Esophagus squamous epithelium (tissue), 4 donors: Measurements from ENCODE around the gene CBFA2T3.

ENCODE experiments used
- POLR2A ChIP-seq, 4 donors: fragments of 450-650 bp; IDR thresholded peaks; one replicate each; pipeline ENCODE4 v1.6.1; 2017; ENCODE audit warnings: antibody characterized with exemption in 4 of 4, mild to moderate bottlenecking in 4 of 4, moderate library complexity in 3 of 4
- TF ChIP-seq, protein P1 (sequence below), 6 experiments: fragments of 450-650 bp in 4 of 6; fragments of 200-600 bp in 2 of 6; sonication (generic) in 2 of 6; IDR thresholded peaks; one replicate each; pipeline ENCODE4 v1.5.1; 2016 to 2019; ENCODE audit warnings: antibody characterized with exemption in 6 of 6, mild to moderate bottlenecking in 4 of 6, moderate library complexity in 4 of 6

- TF ChIP-seq, protein P1, sequence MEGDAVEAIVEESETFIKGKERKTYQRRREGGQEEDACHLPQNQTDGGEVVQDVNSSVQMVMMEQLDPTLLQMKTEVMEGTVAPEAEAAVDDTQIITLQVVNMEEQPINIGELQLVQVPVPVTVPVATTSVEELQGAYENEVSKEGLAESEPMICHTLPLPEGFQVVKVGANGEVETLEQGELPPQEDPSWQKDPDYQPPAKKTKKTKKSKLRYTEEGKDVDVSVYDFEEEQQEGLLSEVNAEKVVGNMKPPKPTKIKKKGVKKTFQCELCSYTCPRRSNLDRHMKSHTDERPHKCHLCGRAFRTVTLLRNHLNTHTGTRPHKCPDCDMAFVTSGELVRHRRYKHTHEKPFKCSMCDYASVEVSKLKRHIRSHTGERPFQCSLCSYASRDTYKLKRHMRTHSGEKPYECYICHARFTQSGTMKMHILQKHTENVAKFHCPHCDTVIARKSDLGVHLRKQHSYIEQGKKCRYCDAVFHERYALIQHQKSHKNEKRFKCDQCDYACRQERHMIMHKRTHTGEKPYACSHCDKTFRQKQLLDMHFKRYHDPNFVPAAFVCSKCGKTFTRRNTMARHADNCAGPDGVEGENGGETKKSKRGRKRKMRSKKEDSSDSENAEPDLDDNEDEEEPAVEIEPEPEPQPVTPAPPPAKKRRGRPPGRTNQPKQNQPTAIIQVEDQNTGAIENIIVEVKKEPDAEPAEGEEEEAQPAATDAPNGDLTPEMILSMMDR (IDR thresholded peaks at IDR 0.05): no peak
- TF ChIP-seq POLR2A (IDR thresholded peaks at IDR 0.05): no peak
Observed at GRCh38 chr16:89024546-89025060, 47.6 kb upstream of the CBFA2T3 start.
